Measurements from ENCODE around the gene KMT5C. TPM values are rescaled to one million over a fixed set of nuclear protein-coding genes. Genes with fewer than 3 reads are reported as not detected.
A peak's percentile ranks its signal among the peaks of the same experiment; 100 is the strongest.
"Not testable (repeated sequence)": the region's sequence is repeated elsewhere in the genome, so short reads cannot be mapped to it uniquely, and the experiment has no call there.

KMT5C gene
- total RNA-seq, 1 experiment from 2014 or later: 63.1 TPM

DNA sequence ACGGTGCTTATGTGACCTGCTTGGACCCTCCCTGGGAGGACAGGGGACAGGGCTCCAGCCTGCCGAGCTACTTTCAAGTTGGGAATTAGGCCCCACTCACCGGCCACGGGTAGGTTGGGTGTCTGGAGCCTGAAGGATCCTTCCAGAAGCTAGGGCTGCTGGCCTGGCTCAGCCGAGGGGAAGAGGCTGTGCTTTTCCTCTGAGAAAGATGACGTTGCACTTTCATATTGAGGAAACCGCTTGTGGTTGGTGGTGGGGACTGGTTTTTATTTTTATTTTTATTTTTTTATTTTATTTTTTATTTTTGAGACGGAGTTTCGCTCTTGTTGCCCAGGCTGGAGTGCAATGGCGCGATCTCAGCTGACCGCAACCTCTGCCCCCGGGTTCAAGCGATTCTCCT is 14.5 kb upstream of the KMT5C start, which contains the start of gene TMEM150B (continued):
- TF ChIP-seq, protein P1, sequence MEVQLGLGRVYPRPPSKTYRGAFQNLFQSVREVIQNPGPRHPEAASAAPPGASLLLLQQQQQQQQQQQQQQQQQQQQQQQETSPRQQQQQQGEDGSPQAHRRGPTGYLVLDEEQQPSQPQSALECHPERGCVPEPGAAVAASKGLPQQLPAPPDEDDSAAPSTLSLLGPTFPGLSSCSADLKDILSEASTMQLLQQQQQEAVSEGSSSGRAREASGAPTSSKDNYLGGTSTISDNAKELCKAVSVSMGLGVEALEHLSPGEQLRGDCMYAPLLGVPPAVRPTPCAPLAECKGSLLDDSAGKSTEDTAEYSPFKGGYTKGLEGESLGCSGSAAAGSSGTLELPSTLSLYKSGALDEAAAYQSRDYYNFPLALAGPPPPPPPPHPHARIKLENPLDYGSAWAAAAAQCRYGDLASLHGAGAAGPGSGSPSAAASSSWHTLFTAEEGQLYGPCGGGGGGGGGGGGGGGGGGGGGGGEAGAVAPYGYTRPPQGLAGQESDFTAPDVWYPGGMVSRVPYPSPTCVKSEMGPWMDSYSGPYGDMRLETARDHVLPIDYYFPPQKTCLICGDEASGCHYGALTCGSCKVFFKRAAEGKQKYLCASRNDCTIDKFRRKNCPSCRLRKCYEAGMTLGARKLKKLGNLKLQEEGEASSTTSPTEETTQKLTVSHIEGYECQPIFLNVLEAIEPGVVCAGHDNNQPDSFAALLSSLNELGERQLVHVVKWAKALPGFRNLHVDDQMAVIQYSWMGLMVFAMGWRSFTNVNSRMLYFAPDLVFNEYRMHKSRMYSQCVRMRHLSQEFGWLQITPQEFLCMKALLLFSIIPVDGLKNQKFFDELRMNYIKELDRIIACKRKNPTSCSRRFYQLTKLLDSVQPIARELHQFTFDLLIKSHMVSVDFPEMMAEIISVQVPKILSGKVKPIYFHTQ (CRISPR knock-in tag; IDR thresholded peaks at IDR 0.05): no peak

DNA sequence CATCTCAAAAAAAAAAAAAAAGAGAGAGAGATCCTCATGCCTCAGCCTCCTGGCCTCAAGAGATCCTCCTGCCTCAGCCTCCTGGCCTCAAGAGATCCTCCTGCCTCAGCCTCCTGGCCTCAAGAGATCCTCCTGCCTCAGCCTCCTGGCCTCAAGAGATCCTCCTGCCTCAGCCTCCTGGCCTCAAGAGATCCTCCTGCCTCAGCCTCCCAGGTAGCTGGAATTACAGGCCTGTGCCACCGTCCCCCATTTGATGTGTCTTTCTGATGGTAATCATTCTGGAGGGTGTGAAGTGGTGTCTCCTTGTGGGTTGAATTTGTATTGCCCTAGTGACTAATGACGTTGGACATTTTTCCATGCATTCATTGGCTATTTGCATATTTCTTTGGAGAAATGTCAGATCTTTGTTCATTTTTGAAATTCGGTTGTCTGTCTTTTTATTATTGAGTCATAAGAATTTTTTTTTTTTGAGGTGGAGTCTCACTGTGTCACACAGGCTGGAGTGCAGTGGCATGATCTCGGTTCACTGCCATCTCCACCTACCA is 10.8 kb upstream of the KMT5C start:
- DNase-seq (ENCODE audit: low spot score); ATAC-seq; CTCF ChIA-PET; H3K36me3 Mint-ChIP-seq; H3K9me3 Mint-ChIP-seq; H3K27ac Mint-ChIP-seq; H3K4me3 Mint-ChIP-seq; H3K4me1 Mint-ChIP-seq: not testable (repeated sequence)
- POLR2A ChIA-PET: interaction anchor here (0.7 kb wide), 1 partner anchor 99 kb away, joined by 5 read pairs; no protein-coding TSS in a partner anchor
- peaks cover 19% of the 10 kb centered on the region for H3K27me3 Mint-ChIP-seq (ENCODE audit: low read depth)

DNA sequence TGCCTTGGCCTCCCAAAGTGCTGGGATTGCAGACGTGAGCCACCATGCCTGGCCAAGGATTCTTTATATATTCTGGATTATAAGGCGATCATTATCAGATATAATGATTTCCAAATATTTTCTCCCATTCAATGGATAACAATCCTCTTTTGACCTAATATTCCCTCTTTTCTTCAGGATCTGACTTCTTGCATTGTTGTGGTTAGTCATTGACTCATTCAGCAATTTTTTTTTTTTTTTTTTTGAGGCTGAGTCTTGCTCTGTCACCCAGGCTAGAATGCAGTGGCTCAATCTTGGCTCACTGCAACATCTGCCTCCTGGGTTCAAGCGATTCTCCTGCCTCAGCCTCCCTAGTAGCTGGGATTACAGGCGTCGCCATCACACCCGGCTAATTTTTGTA is 9.9 kb upstream of the KMT5C start:
- ATAC-seq: not testable (repeated sequence)

DNA sequence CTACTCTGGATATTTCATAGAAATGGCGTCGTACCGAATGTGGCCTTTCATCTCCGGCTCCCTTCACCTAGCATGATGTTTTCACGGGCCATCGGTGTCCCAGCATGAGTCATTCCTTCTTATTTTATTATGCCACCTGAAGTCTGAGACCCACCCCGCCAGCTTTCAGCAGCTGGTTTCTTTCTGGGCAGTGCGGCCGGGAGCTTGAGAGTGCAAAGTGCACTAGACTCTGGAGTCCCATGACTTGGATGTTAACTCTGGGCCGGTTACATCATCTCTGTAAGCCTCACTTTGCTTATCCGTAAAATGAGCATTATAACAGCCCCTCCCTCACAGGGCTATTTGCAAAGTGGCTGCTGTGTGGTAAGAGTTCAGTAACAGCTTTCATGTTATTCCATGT is 5.8 kb upstream of the KMT5C start:
- H3K4me3 Mint-ChIP-seq: no peak overlapping the region
- no peaks in the 10 kb centered on the region for H3K36me3 Mint-ChIP-seq
- H3K9me3 Mint-ChIP-seq: no peaks in the 10 kb centered on the region
- TF ChIP-seq ZNF232 (CRISPR knock-in tag; IDR thresholded peaks at IDR 0.05) (no peak), GABPB1 (CRISPR knock-in tag; IDR thresholded peaks at IDR 0.05) (peak; percentile 96), ELF4 (CRISPR knock-in tag; IDR thresholded peaks at IDR 0.05; ENCODE audit: low read depth) (no peak)
- TF ChIP-seq, protein P2, sequence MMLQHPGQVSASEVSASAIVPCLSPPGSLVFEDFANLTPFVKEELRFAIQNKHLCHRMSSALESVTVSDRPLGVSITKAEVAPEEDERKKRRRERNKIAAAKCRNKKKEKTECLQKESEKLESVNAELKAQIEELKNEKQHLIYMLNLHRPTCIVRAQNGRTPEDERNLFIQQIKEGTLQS (CRISPR knock-in tag; conservative IDR thresholded peaks at IDR 0.05): no peak
- no peak overlapping the region for H3K27ac Mint-ChIP-seq
- peaks cover 5% of the 10 kb centered on the region for H3K4me1 Mint-ChIP-seq
- ATAC-seq: no peak
- ChIA-PET POLR2A (no interaction called here), CTCF (interaction anchor here (0.8 kb wide), 1 partner anchor 33 kb away, joined by 3 read pairs; no protein-coding TSS in a partner anchor)
- H3K27me3 Mint-ChIP-seq (ENCODE audit: low read depth): peaks cover 38% of the 10 kb centered on the region
- no peak for DNase-seq (ENCODE audit: low spot score)

More for the DNA sequence above, 9.9 kb upstream of the KMT5C start:
- H3K4me1 Mint-ChIP-seq; DNase-seq (ENCODE audit: low spot score); CTCF ChIA-PET; POLR2A ChIA-PET; H3K4me3 Mint-ChIP-seq; H3K9me3 Mint-ChIP-seq; H3K27ac Mint-ChIP-seq; H3K36me3 Mint-ChIP-seq: not testable (repeated sequence)
- peaks cover 21% of the 10 kb centered on the region for H3K27me3 Mint-ChIP-seq (ENCODE audit: low read depth)

DNA sequence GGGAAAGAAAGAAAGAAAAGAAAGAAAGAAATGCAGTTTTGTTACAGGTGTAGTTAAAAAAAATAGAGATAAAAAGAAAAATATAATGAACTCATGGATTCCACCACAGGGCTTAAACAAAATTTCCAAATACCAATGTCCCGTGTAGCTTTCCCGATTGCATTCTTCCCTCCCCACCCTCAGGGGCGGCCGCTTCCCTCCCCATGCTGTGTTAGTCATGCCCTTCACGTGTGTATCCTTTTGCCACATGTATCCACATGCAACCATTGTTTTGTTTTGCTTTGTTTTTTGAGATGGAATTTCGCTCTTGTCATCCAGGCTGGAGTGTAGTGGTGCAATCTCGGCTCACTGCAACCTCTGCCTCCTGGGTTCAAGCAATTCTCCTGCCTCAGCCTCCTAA is 3.6 kb upstream of the KMT5C start:
- ChIA-PET POLR2A (no interaction called here), CTCF (interaction anchor here (1.3 kb wide), 1 partner anchor 35 kb away, joined by 3 read pairs; no protein-coding TSS in a partner anchor)
- Mint-ChIP-seq H3K4me3 (no peak overlapping the region), H3K36me3 (no peaks in the 10 kb centered on the region), H3K27ac (no peak overlapping the region), H3K9me3 (no peaks in the 10 kb centered on the region), H3K4me1 (peaks cover 6% of the 10 kb centered on the region), H3K27me3 (ENCODE audit: low read depth) (peaks cover 32% of the 10 kb centered on the region)
- DNase-seq (ENCODE audit: low spot score): no peak
- no peak for ATAC-seq
- TF ChIP-seq CREM (CRISPR knock-in tag; IDR thresholded peaks at IDR 0.05): no peak
- TF ChIP-seq, protein P3, sequence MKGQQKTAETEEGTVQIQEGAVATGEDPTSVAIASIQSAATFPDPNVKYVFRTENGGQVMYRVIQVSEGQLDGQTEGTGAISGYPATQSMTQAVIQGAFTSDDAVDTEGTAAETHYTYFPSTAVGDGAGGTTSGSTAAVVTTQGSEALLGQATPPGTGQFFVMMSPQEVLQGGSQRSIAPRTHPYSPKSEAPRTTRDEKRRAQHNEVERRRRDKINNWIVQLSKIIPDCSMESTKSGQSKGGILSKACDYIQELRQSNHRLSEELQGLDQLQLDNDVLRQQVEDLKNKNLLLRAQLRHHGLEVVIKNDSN (CRISPR knock-in tag; IDR thresholded peaks at IDR 0.05): no peak
- TF ChIP-seq RELA (CRISPR knock-in tag; IDR thresholded peaks at IDR 0.05; ENCODE audit: borderline replicate concordance): no peak
- TF ChIP-seq GABPB1 (CRISPR knock-in tag; IDR thresholded peaks at IDR 0.05): no peak
- no peak for TF ChIP-seq CBFB (CRISPR knock-in tag; IDR thresholded peaks at IDR 0.05; ENCODE audit: low read depth)
- TF ChIP-seq GTF2I (CRISPR knock-in tag; conservative IDR thresholded peaks at IDR 0.05): no peak
- TF ChIP-seq ZNF138 (CRISPR knock-in tag; conservative IDR thresholded peaks at IDR 0.05): no peak
- TF ChIP-seq, protein P4, sequence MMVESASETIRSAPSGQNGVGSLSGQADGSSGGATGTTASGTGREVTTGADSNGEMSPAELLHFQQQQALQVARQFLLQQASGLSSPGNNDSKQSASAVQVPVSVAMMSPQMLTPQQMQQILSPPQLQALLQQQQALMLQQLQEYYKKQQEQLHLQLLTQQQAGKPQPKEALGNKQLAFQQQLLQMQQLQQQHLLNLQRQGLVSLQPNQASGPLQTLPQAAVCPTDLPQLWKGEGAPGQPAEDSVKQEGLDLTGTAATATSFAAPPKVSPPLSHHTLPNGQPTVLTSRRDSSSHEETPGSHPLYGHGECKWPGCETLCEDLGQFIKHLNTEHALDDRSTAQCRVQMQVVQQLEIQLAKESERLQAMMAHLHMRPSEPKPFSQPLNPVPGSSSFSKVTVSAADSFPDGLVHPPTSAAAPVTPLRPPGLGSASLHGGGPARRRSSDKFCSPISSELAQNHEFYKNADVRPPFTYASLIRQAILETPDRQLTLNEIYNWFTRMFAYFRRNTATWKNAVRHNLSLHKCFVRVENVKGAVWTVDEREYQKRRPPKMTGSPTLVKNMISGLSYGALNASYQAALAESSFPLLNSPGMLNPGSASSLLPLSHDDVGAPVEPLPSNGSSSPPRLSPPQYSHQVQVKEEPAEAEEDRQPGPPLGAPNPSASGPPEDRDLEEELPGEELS (CRISPR knock-in tag; IDR thresholded peaks at IDR 0.05): no peak
- no peak for TF ChIP-seq NFYB (CRISPR knock-in tag; conservative IDR thresholded peaks at IDR 0.05; ENCODE audit: low read depth)
- TF ChIP-seq, protein P5, sequence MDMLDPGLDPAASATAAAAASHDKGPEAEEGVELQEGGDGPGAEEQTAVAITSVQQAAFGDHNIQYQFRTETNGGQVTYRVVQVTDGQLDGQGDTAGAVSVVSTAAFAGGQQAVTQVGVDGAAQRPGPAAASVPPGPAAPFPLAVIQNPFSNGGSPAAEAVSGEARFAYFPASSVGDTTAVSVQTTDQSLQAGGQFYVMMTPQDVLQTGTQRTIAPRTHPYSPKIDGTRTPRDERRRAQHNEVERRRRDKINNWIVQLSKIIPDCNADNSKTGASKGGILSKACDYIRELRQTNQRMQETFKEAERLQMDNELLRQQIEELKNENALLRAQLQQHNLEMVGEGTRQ (CRISPR knock-in tag; IDR thresholded peaks at IDR 0.05): no peak
- TF ChIP-seq, protein P1 (CRISPR knock-in tag; IDR thresholded peaks at IDR 0.05): no peak
- TF ChIP-seq, protein P6, sequence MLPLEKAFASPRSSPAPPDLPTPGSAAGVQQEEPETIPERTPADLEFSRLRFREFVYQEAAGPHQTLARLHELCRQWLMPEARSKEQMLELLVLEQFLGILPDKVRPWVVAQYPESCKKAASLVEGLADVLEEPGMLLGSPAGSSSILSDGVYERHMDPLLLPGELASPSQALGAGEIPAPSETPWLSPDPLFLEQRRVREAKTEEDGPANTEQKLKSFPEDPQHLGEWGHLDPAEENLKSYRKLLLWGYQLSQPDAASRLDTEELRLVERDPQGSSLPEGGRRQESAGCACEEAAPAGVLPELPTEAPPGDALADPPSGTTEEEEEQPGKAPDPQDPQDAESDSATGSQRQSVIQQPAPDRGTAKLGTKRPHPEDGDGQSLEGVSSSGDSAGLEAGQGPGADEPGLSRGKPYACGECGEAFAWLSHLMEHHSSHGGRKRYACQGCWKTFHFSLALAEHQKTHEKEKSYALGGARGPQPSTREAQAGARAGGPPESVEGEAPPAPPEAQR (CRISPR knock-in tag; IDR thresholded peaks at IDR 0.05): no peak
